ENCODE results near the gene NLRP4.

GRCh38 chr19:55857974-55858373, 21.6 kb downstream of the NLRP4 start:
- TF ChIP-seq EZH2phosphoT487 (IDR thresholded peaks at IDR 0.05; ENCODE audit: low read depth, severe bottlenecking, unreplicated experiment) (no peak), CTCF (IDR thresholded peaks at IDR 0.05; ENCODE audit: poor library complexity) (no peak), EZH2 (IDR thresholded peaks at IDR 0.05; ENCODE audit: borderline replicate concordance) (no peak)
